Upper lobe of right lung (tissue), 1 donor: ENCODE data around the gene MKRN3. TPM values are rescaled to one million over a fixed set of nuclear protein-coding genes. Genes with fewer than 3 reads are reported as not detected.

Experiments
- ATAC-seq: fragments of 200-7000 bp; cut with Tn5 transposase; one replicate; pipeline ENCODE4 v1.9.1; 2020; ENCODE audit warnings: mild to moderate bottlenecking, moderate library complexity
- DNase-seq: peaks from one replicate; pipeline ENCODE4 v3.0.0-alpha.2; 2020
- H3K27ac ChIP-seq: fragments of 200-600 bp; one replicate; pipeline ENCODE4 v1.8.0; 2022
- H3K27me3 ChIP-seq: fragments of 200-600 bp; one replicate; pipeline ENCODE4 v1.8.0; 2022; ENCODE audit warnings: mild to moderate bottlenecking
- H3K36me3 ChIP-seq: fragments of 200-600 bp; one replicate; pipeline ENCODE4 v1.8.0; 2022
- H3K4me1 ChIP-seq: fragments of 200-600 bp; one replicate; pipeline ENCODE4 v1.8.0; 2022
- H3K4me3 ChIP-seq: fragments of 200-600 bp; one replicate; pipeline ENCODE4 v1.8.0; 2022; ENCODE audit warnings: mild to moderate bottlenecking
- H3K9me3 ChIP-seq: fragments of 200-600 bp; one replicate; pipeline ENCODE4 v1.8.0; 2022
- CTCF ChIP-seq: fragments of 200-600 bp; IDR thresholded peaks from one replicate; pipeline ENCODE4 v1.8.0; 2022; ENCODE audit warnings: antibody characterized with exemption
- intact Hi-C: fragments of 100-400 bp; cut with DNase I; formaldehyde crosslinking; loops from one replicate; pipeline ENCODE4 v1.11.0; 2022
- total RNA-seq: library from RNA; stranded (reverse); fragmentation: NEBNext Ultra II Directional; extraction: Animal tissue kit (Norgen Biotek cat#: 25700); gene quantifications from one replicate; pipeline ENCODE4 v1.2.1, GENCODE V29; 2021
- donor health status: DM: no; HTN: yes; CAD: no; lungs with severe emphysema.

The MKRN3 gene
- total RNA-seq, 1 donor from 2014 or later: 2.5 TPM

DNA sequence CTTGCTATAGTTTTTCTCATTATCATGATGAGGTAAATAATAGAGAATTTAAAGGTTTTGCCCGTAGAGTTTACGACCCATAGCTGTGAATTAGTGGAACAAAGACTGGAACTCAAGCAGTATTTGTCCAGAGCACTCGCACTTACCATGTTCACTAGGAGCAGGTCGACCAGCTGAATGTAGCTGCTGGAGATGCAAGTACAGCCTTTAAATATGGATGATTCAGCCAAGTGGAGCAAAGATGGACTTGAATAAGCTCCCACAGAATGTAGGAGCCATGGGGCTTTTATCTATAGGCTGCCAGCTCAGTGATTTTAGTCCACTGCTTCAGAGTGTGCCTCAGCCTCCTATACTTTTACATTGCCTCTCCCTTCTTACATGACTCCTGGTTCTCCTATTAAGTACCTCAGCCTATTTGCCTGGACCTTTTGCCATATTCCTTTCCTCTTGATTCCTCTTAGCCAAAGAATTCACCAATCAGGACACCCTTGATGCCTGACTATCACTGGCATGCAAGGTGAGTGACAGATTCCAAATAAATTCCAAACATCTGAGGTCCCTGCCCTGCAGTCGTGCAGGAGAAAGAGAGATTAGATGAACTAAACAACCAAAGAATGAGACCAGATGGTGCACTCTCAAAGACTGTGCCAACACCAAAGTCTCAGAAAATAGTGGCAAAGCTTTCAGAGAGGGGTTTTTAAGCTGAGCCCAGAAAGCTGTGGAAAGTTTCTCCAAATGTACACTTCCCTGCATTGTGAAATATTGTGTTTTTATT, 3.9 kb downstream of the MKRN3 start:
- no peak for TF ChIP-seq CTCF
- H3K4me1 ChIP-seq: no peaks in the 10 kb centered on the region
- no peak for ATAC-seq

DNA sequence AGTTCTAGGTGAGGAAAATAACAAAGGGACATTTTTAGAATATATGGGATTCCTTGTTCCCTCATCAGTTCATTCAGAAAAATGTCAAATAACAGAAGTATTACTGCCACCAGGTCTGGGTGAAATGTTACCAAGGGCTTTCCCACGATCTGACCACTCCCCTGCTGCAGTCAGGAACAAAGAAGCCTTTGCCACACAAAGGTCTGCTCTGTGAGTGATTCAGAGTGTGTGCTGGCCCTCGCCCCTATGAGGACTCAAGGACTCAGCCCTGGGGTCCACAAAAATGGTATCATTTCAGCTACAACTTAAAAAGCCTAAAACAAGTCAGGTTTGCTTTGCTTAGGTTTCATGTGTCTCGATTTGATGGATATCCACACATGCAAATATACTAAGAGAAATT, 5.0 kb downstream of the MKRN3 start:
- no peak for ATAC-seq
- intact Hi-C loops: no loop called here
- no peak for TF ChIP-seq CTCF

More for the DNA sequence above, 3.9 kb downstream of the MKRN3 start:
- intact Hi-C loops: no loop called here
- Histone ChIP-seq H3K9me3 (no peaks in the 10 kb centered on the region), H3K27me3 (no peaks in the 10 kb centered on the region), H3K27ac (no peak overlapping the region), H3K4me3 (no peak overlapping the region), H3K36me3 (no peaks in the 10 kb centered on the region)
- DNase-seq: no peak

GRCh38 chr15:23572844-23573243, 7.4 kb downstream of the MKRN3 start:
- no peak for DNase-seq
- Histone ChIP-seq H3K27me3 (no peaks in the 10 kb centered on the region), H3K9me3 (no peaks in the 10 kb centered on the region), H3K36me3 (no peaks in the 10 kb centered on the region), H3K4me3 (no peak overlapping the region), H3K27ac (no peak overlapping the region), H3K4me1 (no peaks in the 10 kb centered on the region)
- intact Hi-C loops: no loop called here
- no peak for ATAC-seq
- TF ChIP-seq CTCF: no peak

More for the DNA sequence above, 5.0 kb downstream of the MKRN3 start:
- no peak overlapping the region for H3K27ac ChIP-seq
- H3K9me3 ChIP-seq: no peaks in the 10 kb centered on the region
- H3K4me1 ChIP-seq: no peaks in the 10 kb centered on the region
- H3K27me3 ChIP-seq: no peaks in the 10 kb centered on the region
- no peak for DNase-seq
- H3K36me3 ChIP-seq: no peaks in the 10 kb centered on the region
- H3K4me3 ChIP-seq: no peak overlapping the region

GRCh38 chr15:23574742-23575141, 9.3 kb downstream of the MKRN3 start:
- no peaks in the 10 kb centered on the region for H3K27me3 ChIP-seq
- intact Hi-C loops: no loop called here
- no peaks in the 10 kb centered on the region for H3K36me3 ChIP-seq
- no peaks in the 10 kb centered on the region for H3K9me3 ChIP-seq
- DNase-seq: no peak
- no peak for ATAC-seq
- no peak overlapping the region for H3K4me3 ChIP-seq
- no peak for TF ChIP-seq CTCF
- H3K4me1 ChIP-seq: no peaks in the 10 kb centered on the region
- H3K27ac ChIP-seq: no peak overlapping the region

DNA sequence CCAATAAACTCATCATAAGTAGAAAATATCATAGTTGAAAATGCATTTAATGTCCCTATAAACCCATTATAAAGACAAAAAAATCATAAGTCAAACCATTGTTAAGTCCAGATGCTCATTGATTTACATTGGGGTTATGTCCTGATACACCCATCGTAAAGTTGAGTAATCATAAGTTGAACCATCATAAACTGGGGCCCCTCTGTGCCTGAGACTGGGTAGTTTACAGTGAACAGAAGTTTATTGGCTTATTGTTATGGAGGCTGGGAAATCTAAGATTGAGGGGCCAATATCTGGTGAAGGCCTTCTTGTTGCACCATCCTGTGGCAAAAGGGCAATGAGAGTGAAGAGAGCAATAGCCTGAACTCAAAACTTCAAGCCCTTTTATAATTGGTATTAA, 10.6 kb downstream of the MKRN3 start:
- Histone ChIP-seq H3K4me1 (no peaks in the 10 kb centered on the region), H3K4me3 (no peak overlapping the region), H3K9me3 (no peaks in the 10 kb centered on the region), H3K36me3 (no peaks in the 10 kb centered on the region), H3K27ac (no peak overlapping the region), H3K27me3 (no peaks in the 10 kb centered on the region)
- DNase-seq (no peak), ATAC-seq (no peak)
- no peak for TF ChIP-seq CTCF
- intact Hi-C loops: no loop called here
